ENCODE measurements around the gene GID8. TPM values are rescaled to one million over a fixed set of nuclear protein-coding genes. Genes with fewer than 3 reads are reported as not detected.

GID8 gene
- total and polyA plus RNA-seq, 5 experiments from 2014 or later, result 20.2 to 61.2 (median 24.4) TPM

DNA sequence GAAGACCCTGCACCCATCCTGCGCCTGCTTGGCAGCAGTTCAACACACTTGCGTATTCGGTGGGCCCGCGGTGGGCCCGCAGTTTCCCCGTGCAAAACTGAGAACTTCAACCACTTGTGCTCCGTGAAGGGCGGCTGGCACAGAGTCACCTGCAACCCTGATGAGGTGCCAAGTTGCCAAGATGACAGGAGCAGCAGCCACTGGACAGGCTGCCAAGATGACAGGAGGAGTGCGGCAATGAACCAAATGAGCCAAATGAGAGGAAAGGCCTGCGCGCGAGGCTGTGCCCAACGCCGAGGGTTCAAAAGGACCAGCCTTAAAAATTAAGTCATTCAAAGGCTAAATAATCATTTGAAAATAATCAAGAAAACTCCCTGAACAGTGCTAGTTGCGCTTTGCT is 31.7 kb upstream of the GID8 start:
- Mint-ChIP-seq H3K9me3 (no peaks in the 10 kb centered on the region), H3K27ac (peak overlapping the region in 3 of 10 donors; percentile 29 to 72 (median 34)), H3K27me3 (no peaks in the 10 kb centered on the region), H3K36me3 (peaks cover 0 to 97% (median 34%) of the 10 kb centered on the region in 3 donors), H3K4me1 (peaks cover 12 to 50% (median 28%) of the 10 kb centered on the region in 4 donors), H3K4me3 (no peak overlapping the region)
- DNase-seq (no peak), ATAC-seq (no peak)
- POLR2A ChIA-PET, result no interaction called here

DNA sequence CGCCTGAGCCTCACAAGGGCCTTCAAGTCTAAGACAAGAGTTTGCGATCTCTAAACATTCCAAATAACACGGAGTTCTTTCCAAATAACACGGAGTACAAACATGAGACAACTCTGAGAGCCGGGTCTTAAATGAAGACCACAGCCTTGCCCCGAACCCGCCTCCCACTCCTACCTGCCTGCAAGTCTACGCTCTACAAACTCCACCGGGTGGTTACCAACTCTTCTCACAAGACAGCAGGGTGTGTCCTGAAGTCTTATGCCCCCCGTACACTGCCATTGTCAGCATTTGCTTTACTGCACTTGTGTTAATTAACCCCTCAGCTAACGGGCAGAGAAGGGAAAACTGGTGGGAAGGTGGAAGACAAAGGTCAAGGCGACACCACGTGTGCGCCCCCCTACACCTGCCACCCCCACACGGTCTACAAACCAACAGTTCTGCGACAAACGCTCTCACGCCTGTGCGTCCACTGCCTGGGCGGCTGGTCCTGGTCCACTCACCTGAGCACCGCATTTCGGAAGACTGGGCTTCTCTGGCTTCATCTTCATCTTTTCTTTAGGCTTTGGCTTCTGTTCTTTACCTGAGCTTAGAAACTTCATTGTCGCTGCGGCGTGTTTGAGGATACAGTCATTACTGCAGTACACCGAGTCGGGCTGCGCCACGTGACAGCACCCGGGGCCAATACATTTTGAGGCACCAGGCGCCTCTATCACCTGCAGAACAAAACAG is 31.1 kb upstream of the GID8 start:
- Mint-ChIP-seq H3K27me3 (no peaks in the 10 kb centered on the region), H3K9me3 (no peaks in the 10 kb centered on the region), H3K27ac (peak overlapping the region in 5 of 10 donors; percentile 22 to 84 (median 72)), H3K4me3 (peak overlapping the region in 1 of 10 donors; percentile 6), H3K4me1 (peaks cover 12 to 55% (median 30%) of the 10 kb centered on the region in 4 donors), H3K36me3 (peaks cover 0 to 99% (median 38%) of the 10 kb centered on the region in 3 donors)
- ATAC-seq (no peak), DNase-seq (no peak)
- POLR2A ChIA-PET, result interaction anchor here (0.7 to 1.5 kb wide), 3 partner anchors 10 to 46 kb away, joined by 3 to 5 read pairs (median 5); partner anchors contain the start of genes GID8 and SLC17A9

DNA sequence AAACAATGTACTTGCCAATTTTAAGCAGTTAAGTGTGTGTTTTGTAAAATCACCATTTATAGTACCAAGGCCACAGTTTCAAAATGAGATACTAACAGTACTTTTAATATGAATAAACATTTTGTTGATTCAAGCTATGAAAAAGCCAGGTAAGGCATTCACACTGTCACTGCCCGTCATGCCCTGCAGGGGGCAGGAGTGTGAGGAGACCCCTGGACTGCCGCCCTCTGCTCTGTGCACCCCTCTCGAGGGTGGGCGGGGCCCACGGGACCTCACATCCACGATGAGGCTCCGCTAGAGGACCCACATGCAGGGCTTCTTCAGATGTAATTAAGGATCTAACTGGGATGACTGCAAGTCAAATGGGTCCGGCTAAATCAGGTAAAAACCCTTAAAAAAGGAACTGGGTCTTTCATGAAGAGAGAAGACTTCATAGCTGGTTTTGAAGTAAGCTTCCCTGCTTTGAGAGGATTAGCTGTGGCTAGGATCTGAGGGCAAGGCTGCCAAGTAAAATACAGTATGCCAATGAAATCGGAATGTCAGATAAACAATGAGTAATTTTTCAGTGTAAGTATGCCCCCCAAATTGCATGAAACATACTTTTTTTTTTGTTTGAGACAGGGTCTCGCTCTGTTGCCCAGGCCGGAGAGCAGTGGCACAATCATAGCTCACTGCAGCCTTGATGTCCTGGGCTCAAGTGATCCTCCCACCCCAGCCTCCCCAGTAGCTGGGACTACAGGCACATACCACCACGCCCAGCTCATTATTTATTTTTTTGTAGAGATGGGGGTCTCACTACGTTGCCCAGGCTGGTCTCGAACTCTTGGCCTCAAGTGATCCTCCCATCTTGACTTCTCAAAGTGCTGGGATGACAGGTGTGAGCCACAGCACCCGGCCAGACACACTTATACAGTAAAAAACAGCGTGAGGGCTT is 30.3 kb upstream of the GID8 start:
- Mint-ChIP-seq H3K4me1 (peaks cover 12 to 59% (median 32%) of the 10 kb centered on the region in 4 donors), H3K27ac (peak overlapping the region in 8 of 10 donors; percentile 16 to 84 (median 62)), H3K36me3 (peaks cover 0 to 97% (median 40%) of the 10 kb centered on the region in 3 donors), H3K4me3 (peak overlapping the region in 1 of 10 donors; percentile 34), H3K27me3 (no peaks in the 10 kb centered on the region), H3K9me3 (no peaks in the 10 kb centered on the region)
- DNase-seq (peak in 9 of 10 donors; percentile 31 to 55 (median 50)), ATAC-seq (peak; percentile 84 to 88)
- POLR2A ChIA-PET, result interaction anchor here (0.7 to 2.1 kb wide), 6 partner anchors 9 to 47 kb away, joined by 3 to 5 read pairs (median 4); partner anchors contain the start of genes GID8 and SLC17A9

DNA sequence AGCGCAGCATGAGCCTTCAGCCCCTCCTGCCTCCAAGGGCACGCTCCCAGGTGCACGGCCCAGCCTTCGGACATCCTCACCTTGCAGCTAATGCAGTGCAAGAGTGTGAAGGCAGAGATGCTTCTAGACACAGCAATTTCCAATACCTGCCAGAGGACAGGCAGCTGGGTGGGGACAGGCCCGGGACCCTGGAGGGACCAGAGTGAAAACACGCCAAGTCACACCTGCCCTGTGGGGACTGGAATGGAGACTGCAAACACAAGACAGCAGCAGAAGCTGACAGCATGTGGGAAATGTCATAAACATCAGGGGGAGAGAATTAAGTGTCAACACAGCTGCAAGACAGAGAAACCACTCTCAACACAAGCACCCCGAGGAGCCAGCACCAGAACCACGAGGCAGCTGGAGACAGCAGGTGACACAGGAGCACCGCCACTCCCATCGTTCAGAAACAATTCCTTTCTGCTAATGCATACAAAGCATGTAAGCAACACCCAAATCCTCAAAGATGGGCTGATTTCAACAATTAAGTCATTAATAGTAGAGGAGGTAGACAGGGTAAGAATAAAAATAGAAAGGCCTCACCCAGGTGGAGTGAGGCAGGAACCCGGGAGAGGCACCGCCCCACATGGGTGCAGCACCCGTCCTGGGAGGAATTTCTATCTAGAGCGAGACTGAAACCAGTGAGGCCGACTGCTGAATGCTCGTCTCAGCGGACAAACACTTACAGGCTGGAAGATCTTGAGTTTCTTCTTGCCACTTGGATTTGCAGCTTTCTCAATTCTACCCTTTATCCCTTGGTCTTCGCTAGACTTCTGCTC is 28.8 kb upstream of the GID8 start:
- Mint-ChIP-seq H3K36me3 (peaks cover 0 to 96% (median 37%) of the 10 kb centered on the region in 3 donors), H3K4me3 (peak overlapping the region in 1 of 10 donors; percentile 18), H3K27ac (peak overlapping the region in 6 of 10 donors; percentile 15 to 79 (median 42)), H3K4me1 (peaks cover 18 to 71% (median 46%) of the 10 kb centered on the region in 4 donors), H3K9me3 (no peaks in the 10 kb centered on the region), H3K27me3 (no peaks in the 10 kb centered on the region)
- POLR2A ChIA-PET, result interaction anchor here (1.1 to 2.1 kb wide), 4 partner anchors 9 to 45 kb away, joined by 3 to 5 read pairs (median 3); partner anchors contain the start of gene GID8
- DNase-seq (no peak), ATAC-seq (no peak)

DNA sequence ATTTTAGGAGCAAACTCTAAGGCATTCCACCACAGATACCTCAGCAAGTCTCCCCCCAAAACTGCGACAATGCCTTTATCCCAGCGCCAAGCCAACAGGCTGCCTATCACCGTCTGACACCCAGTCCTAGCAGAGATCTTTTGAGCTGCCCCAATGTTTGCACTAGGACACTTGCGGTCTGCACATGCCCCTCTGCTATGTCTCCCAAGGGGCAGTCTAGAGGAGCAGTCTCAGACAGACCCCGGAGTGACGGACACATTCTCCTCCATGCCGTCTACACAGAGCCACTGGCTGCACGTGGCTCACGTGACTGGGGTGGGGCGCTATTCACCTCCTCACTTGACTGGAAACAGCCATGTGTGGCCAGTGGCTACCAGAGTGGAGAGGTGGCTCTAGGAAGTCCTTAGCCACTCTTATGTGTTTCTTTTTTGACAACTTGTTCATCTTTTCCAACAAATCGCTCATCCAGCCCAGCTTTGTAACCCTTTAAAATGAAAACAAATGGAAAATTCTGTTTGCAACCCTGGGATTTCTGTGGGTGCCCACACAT is 27.7 kb upstream of the GID8 start:
- POLR2A ChIA-PET, result interaction anchor here (1.2 kb wide), 1 partner anchor 8 kb away, joined by 3 read pairs; no protein-coding TSS in a partner anchor
- no peak for DNase-seq
- ATAC-seq, result no peak
- H3K4me1 Mint-ChIP-seq, result peaks cover 23 to 76% (median 56%) of the 10 kb centered on the region in 4 donors
- H3K27ac Mint-ChIP-seq, result peak overlapping the region in 5 of 10 donors; percentile 18 to 49 (median 31)
- H3K27me3 Mint-ChIP-seq, result no peaks in the 10 kb centered on the region
- peaks cover 0 to 85% (median 29%) of the 10 kb centered on the region in 3 donors for H3K36me3 Mint-ChIP-seq
- no peaks in the 10 kb centered on the region for H3K9me3 Mint-ChIP-seq
- no peak overlapping the region for H3K4me3 Mint-ChIP-seq

DNA sequence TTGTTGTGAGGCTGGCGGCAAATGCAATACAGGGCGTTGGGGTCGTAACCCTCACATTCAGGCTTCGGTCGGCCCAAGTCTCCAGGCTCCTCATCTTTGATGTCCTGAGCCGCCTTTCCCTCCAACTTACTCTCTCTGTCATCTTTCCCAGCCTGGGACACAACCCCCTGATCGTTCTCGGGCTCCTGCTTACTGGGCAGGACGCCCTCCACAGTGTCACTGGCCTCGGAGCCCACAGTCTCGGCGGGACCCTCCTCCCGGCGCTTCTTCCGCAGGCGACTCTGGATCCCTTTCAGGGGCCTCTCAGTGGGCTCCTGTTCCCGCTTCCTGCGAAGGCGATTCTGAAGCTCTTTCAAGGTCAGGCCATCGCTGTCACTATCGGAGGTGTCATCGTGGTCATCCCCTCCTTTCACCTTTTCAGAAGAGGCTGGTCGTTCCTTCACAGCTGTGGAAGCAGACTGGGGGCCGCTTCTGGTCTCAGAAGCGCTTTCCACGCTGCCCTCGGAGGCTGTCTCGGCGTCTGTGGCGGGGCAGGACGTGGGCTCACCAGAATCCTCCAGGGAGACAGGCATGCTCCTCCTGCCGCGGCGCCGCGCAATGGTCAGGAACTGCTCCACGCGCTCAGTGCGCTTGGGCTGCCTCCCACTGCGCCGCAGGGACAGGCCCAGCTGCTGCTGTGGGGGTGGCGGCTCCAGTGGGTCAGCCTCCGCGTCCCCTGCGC is 27.0 kb upstream of the GID8 start:
- POLR2A ChIA-PET, result interaction anchor here (1.2 to 8.7 kb wide), 4 partner anchors 7 to 15 kb away, joined by 3 to 71 read pairs (median 5); partner anchors contain the start of gene DIDO1
- Mint-ChIP-seq H3K27ac (peak overlapping the region in 2 of 10 donors; percentile 25 to 46), H3K36me3 (peaks cover 0 to 79% (median 25%) of the 10 kb centered on the region in 3 donors), H3K9me3 (no peaks in the 10 kb centered on the region), H3K4me1 (peaks cover 23 to 79% (median 62%) of the 10 kb centered on the region in 4 donors), H3K27me3 (no peaks in the 10 kb centered on the region), H3K4me3 (no peak overlapping the region)
- DNase-seq (no peak), ATAC-seq (no peak)

DNA sequence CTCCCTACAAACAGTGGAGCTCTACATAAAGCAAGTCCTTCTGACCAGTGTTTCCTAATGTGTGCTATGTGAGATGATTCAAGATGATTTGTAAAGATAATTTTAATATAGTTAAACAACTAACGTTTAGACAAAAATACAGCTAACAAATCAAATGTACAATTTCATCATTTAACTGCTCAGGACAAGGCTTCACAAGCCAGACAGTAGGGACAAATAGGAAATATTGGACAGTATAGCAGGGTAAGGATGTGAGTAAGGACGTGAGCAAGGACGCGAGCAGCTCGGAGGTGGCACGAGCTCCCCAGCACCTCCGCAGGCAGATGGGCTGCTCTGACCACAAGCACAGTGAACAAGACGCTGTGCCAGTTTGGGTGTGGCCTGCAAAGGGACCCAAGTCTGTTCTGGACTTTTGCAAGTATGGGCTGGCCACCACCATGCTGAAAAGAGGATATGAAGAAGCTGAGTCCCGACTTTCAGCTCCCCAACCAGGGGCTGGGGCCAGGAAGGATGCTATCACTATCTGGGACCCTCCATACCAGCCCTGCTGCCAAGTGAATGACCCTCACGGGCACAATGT is 26.2 kb upstream of the GID8 start:
- H3K27me3 Mint-ChIP-seq, result no peaks in the 10 kb centered on the region
- H3K9me3 Mint-ChIP-seq, result no peaks in the 10 kb centered on the region
- peaks cover 27 to 80% (median 69%) of the 10 kb centered on the region in 4 donors for H3K4me1 Mint-ChIP-seq
- peaks cover 0 to 70% (median 18%) of the 10 kb centered on the region in 3 donors for H3K36me3 Mint-ChIP-seq
- H3K27ac Mint-ChIP-seq, result peak overlapping the region in 5 of 10 donors; percentile 36 to 80 (median 59)
- ATAC-seq (no peak), DNase-seq (no peak)
- POLR2A ChIA-PET, result interaction anchor here (1.3 to 8.7 kb wide), 4 partner anchors 9 to 26 kb away, joined by 4 to 71 read pairs (median 5); partner anchors contain the start of genes DIDO1 and GID8
- H3K4me3 Mint-ChIP-seq, result peak overlapping the region in 2 of 10 donors; percentile 8 to 14

DNA sequence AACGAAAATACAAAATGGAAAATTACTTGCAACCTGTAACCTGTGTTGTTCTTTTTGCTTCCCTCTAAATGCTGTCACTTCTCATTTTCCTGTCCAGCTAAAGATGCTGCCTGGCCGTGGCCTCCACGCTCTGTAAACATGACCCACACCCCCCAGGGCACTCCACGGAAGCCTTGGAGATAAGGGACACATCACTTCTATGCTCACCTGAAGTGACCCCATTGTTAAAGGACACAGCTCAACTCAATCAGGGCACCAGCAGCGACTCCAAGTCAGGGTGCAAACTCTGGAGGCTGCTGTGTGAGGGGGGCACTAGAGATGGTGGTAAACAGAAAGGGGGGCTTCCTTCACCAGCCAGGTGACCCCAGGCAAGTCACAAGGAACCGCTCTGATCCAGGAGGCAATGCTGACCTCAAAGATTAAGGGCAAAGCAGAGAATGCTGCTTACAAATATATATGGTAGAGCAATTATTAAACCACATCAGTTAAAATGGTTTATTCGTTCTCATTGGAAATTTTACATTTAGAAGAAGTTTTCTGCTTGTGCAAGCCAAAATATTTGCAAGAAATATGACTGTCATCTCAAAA is 24.8 kb upstream of the GID8 start:
- H3K27ac Mint-ChIP-seq, result peak overlapping the region in 9 of 10 donors; percentile 19 to 72 (median 60)
- peak overlapping the region in 4 of 10 donors; percentile 4 to 22 (median 8) for H3K4me3 Mint-ChIP-seq
- peaks cover 30 to 82% (median 73%) of the 10 kb centered on the region in 4 donors for H3K4me1 Mint-ChIP-seq
- no peaks in the 10 kb centered on the region for H3K9me3 Mint-ChIP-seq
- DNase-seq (no peak), ATAC-seq (no peak)
- peaks cover 0 to 57% (median 13%) of the 10 kb centered on the region in 3 donors for H3K36me3 Mint-ChIP-seq
- POLR2A ChIA-PET, result interaction anchor here (1.2 to 8.7 kb wide), 5 partner anchors 8 to 25 kb away, joined by 3 to 71 read pairs (median 4); partner anchors contain the start of genes DIDO1 and GID8
- no peaks in the 10 kb centered on the region for H3K27me3 Mint-ChIP-seq

DNA sequence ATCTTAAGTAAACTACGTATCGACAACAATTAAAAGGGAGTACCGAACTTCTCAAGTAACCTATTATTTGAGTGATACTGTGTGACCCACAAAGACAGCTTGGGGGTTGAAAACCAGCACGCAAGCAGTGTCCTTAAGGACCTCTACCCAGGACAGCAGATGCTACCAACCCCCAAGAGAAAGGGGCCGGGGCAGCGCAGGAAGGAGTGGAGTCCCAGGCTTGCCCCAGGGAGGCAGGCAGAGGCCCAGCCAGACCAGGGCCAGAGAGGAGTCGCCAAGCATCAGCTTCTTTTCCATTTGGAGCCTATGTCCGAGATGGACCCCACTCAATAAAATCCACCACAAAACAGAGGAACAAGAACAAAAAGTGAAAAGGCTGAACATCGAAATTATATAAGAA is 23.5 kb upstream of the GID8 start:
- Mint-ChIP-seq H3K4me3 (peak overlapping the region in 4 of 10 donors; percentile 22 to 80 (median 36)), H3K4me1 (peaks cover 41 to 83% (median 81%) of the 10 kb centered on the region in 4 donors), H3K9me3 (no peaks in the 10 kb centered on the region), H3K27ac (peak overlapping the region in 8 of 10 donors; percentile 49 to 96 (median 78)), H3K27me3 (no peaks in the 10 kb centered on the region), H3K36me3 (peaks cover 0 to 44% (median 9%) of the 10 kb centered on the region in 3 donors)
- no peak for ATAC-seq
- POLR2A ChIA-PET, result interaction anchor here (1.0 to 8.7 kb wide), 5 partner anchors 12 to 40 kb away, joined by 3 to 71 read pairs (median 45); partner anchors contain the start of genes DIDO1, GID8 and SLC17A9
- no peak for DNase-seq

DNA sequence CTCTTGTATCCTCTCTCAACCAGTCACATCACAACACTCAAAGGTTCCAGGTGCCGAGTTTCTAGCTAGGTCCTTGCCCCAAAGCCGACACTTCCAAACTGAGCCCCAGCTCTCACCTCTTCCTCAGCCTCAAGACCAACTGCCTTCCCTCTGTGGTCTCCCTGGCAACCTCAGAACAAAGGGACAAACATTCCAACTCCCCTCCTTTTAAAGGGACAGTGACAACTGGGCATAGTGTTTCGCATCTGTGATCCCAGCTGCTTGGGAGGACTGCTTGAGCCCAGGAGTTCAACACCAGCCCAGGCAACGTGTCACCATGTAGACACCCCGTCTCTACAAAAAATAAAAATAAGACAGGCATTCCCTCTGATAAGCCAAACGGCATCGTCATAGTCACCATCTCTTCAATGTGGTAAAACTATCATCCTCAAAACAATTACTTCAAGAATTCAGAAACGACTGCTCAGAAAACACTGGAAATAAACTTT is 22.9 kb upstream of the GID8 start:
- POLR2A ChIA-PET, result interaction anchor here (1.0 to 8.7 kb wide), 5 partner anchors 11 to 39 kb away, joined by 3 to 71 read pairs (median 45); partner anchors contain the start of genes DIDO1, GID8 and SLC17A9

More for the DNA sequence above, 22.9 kb upstream of the GID8 start:
- peaks cover 0 to 38% (median 8%) of the 10 kb centered on the region in 3 donors for H3K36me3 Mint-ChIP-seq
- H3K4me3 Mint-ChIP-seq, result peak overlapping the region; percentile 59 to 85 (median 78)
- ATAC-seq (peak; percentile 36 to 48), DNase-seq (peak in 6 of 10 donors; percentile 40 to 53 (median 48))
- no peaks in the 10 kb centered on the region for H3K9me3 Mint-ChIP-seq
- H3K4me1 Mint-ChIP-seq, result peaks cover 38 to 83% (median 82%) of the 10 kb centered on the region in 4 donors
- no peaks in the 10 kb centered on the region for H3K27me3 Mint-ChIP-seq
- H3K27ac Mint-ChIP-seq, result peak overlapping the region; percentile 81 to 97 (median 94)

Data from naive thymus-derived CD8-positive, alpha-beta T cell (primary cell).